WTC11 (cell line): ENCODE results near the gene SLC6A15.

ENCODE experiments used
- AFF4 ChIP-seq: sonication (generic); formaldehyde crosslinking; IDR thresholded peaks from 2 replicates; pipeline ENCODE4 v1.8.1; 2023; ENCODE audit warnings: mild to moderate bottlenecking, missing genetic modification reagents, borderline replicate concordance
- CBFB ChIP-seq: sonication (generic); formaldehyde crosslinking; IDR thresholded peaks from 2 replicates; pipeline ENCODE4 v1.8.1; 2022; ENCODE audit warnings: mild to moderate bottlenecking, low read depth, missing genetic modification reagents
- CREB1 ChIP-seq: sonication (generic); formaldehyde crosslinking; IDR thresholded peaks from 2 replicates; pipeline ENCODE4 v1.8.0; 2023; ENCODE audit warnings: mild to moderate bottlenecking, missing genetic modification reagents
- CTCF ChIP-seq: fragments of 200-600 bp; IDR thresholded peaks from 2 replicates; pipeline ENCODE4 v1.8.0; 2022; ENCODE audit warnings: antibody characterized with exemption
- ELF4 ChIP-seq: sonication (generic); formaldehyde crosslinking; IDR thresholded peaks from 2 replicates; pipeline ENCODE4 v1.8.1; 2022; ENCODE audit warnings: low read depth, mild to moderate bottlenecking, moderate library complexity, missing genetic modification reagents
- ETV6 ChIP-seq: sonication (generic); formaldehyde crosslinking; IDR thresholded peaks from 2 replicates; pipeline ENCODE4 v1.8.1; 2022; ENCODE audit warnings: mild to moderate bottlenecking, missing genetic modification reagents
- FOXP1 ChIP-seq: sonication (generic); formaldehyde crosslinking; IDR thresholded peaks from 2 replicates; pipeline ENCODE4 v1.8.0; 2022; ENCODE audit warnings: missing genetic modification reagents, mild to moderate bottlenecking, moderate library complexity, borderline replicate concordance
- NFE2L1 ChIP-seq: sonication (generic); formaldehyde crosslinking; IDR thresholded peaks from 2 replicates; pipeline ENCODE4 v1.8.1; 2023; ENCODE audit warnings: missing genetic modification reagents
- NFYB ChIP-seq: sonication (generic); formaldehyde crosslinking; conservative IDR thresholded peaks from 2 replicates; pipeline ENCODE4 v1.8.0; 2022; ENCODE audit warnings: low read depth, missing genetic modification reagents
- RELA ChIP-seq: sonication (generic); formaldehyde crosslinking; IDR thresholded peaks from 2 replicates; pipeline ENCODE4 v1.8.1; 2022; ENCODE audit warnings: missing genetic modification reagents, mild to moderate bottlenecking, borderline replicate concordance
- SMAD3 ChIP-seq: sonication (generic); formaldehyde crosslinking; IDR thresholded peaks from 2 replicates; pipeline ENCODE4 v1.8.0; 2022; ENCODE audit warnings: missing genetic modification reagents, mild to moderate bottlenecking, borderline replicate concordance
- STAT6 ChIP-seq: sonication (generic); formaldehyde crosslinking; conservative IDR thresholded peaks from 2 replicates; pipeline ENCODE4 v1.8.1; 2023; ENCODE audit warnings: mild to moderate bottlenecking, low read depth, missing genetic modification reagents, moderate library complexity
- TF ChIP-seq, protein P1 (sequence below): sonication (generic); formaldehyde crosslinking; IDR thresholded peaks from 2 replicates; pipeline ENCODE4 v1.8.1; 2022; ENCODE audit warnings: mild to moderate bottlenecking, moderate library complexity, missing genetic modification reagents
- TF ChIP-seq, protein P2 (sequence below): sonication (generic); formaldehyde crosslinking; IDR thresholded peaks from 2 replicates; pipeline ENCODE4 v1.8.0; 2022; ENCODE audit warnings: mild to moderate bottlenecking, missing genetic modification reagents

- no peak for TF ChIP-seq CTCF
- TF ChIP-seq ETV6, result no peak
- no peak for TF ChIP-seq NFYB (CRISPR knock-in tag)
- TF ChIP-seq, protein P1, sequence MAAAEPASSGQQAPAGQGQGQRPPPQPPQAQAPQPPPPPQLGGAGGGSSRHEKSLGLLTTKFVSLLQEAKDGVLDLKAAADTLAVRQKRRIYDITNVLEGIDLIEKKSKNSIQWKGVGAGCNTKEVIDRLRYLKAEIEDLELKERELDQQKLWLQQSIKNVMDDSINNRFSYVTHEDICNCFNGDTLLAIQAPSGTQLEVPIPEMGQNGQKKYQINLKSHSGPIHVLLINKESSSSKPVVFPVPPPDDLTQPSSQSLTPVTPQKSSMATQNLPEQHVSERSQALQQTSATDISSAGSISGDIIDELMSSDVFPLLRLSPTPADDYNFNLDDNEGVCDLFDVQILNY (CRISPR knock-in tag), result no peak
- TF ChIP-seq STAT6 (CRISPR knock-in tag), result no peak
- no peak for TF ChIP-seq CREB1 (CRISPR knock-in tag)
- no peak for TF ChIP-seq AFF4
- TF ChIP-seq CBFB, result no peak
- no peak for TF ChIP-seq NFE2L1
- TF ChIP-seq RELA (CRISPR knock-in tag), result no peak
- TF ChIP-seq FOXP1 (CRISPR knock-in tag), result no peak
- no peak for TF ChIP-seq SMAD3
- no peak for TF ChIP-seq ELF4
- TF ChIP-seq, protein P2, sequence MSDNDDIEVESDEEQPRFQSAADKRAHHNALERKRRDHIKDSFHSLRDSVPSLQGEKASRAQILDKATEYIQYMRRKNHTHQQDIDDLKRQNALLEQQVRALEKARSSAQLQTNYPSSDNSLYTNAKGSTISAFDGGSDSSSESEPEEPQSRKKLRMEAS (CRISPR knock-in tag), result no peak
Observed at GRCh38 chr12:84922693-84923092, 10.1 kb upstream of the SLC6A15 start.
